Measurements from ENCODE around the gene QTRT2. TPM values are rescaled to one million over a fixed set of nuclear protein-coding genes. Genes with fewer than 3 reads are reported as not detected.

QTRT2 gene
- total and polyA plus RNA-seq, 9 of the 15 experiments (the other 6 are each of a cell fraction or from before 2014, with no cell fraction given) = 10.2 to 25.1 (median 17.3) TPM

- H3K4me2 ChIP-seq (ENCODE audit: insufficient read depth, low read length) = no peak overlapping the region
- intact Hi-C loops (cut with micrococcal nuclease) = no loop called here
- ChIA-PET CTCF (ENCODE audit: low intra/inter-chr PET ratio) (no interaction called here), POLR2A (interaction anchor here (0.9 kb wide), 1 partner anchor 51 kb away, joined by 3 read pairs; no protein-coding TSS in a partner anchor)
- no peaks in the 10 kb centered on the region for H3K27me3 ChIP-seq (ENCODE audit: control insufficient read depth in 2 of 2, insufficient read depth in 2 of 2, low read length in 2 of 2)
- no TSS peak for BruUV-seq (replicated peaks)
- in situ Hi-C loops (cut with MboI) = no loop called here
- no peaks in the 10 kb centered on the region for H4K20me1 ChIP-seq (replicated peaks; ENCODE audit: control insufficient read depth, insufficient read depth, low read length)
- 75% methylated on average over 5 of the region's 5 CpGs for WGBS (ENCODE audit: insufficient coverage, low coverage, missing lambda C conversion rate)
- no peaks in the 10 kb centered on the region for H3K9me3 ChIP-seq (replicated peaks; ENCODE audit: control insufficient read depth, insufficient read depth, low read depth, low read length)
- no peaks in the 10 kb centered on the region for H3K4me1 ChIP-seq (replicated peaks in 1 of 2; ENCODE audit: control insufficient read depth in 2 of 2, insufficient read depth in 2 of 2, low read length in 2 of 2)
- no peak overlapping the region for H2AFZ ChIP-seq (ENCODE audit: low read depth, low read length)
- H3K27ac ChIP-seq (ENCODE audit: extremely low read depth, low read depth, low read length) = no peak overlapping the region
- peaks cover 84% of the 10 kb centered on the region; the same call in 2 of the 3 replicates for H3K36me3 ChIP-seq (ENCODE audit: control insufficient read depth, insufficient read depth, low read length)
- DNase-seq (ENCODE audit: extremely low read depth in 1 of 4, low spot score in 3 of 4) (no peak), FAIRE-seq (no peak), ATAC-seq (no peak)
- no peaks in the 10 kb centered on the region for H3K79me2 ChIP-seq (ENCODE audit: control insufficient read depth, insufficient read depth, low read length)
- no peak overlapping the region for H3K9ac ChIP-seq (ENCODE audit: insufficient read depth in 1 of 2, low read depth in 2 of 2, low read length in 2 of 2)
- H3K9me1 ChIP-seq (ENCODE audit: control insufficient read depth, insufficient read depth, low read length) = no peaks in the 10 kb centered on the region
- no peak overlapping the region for H3K4me3 ChIP-seq
- TF ChIP-seq EP400 (IDR thresholded peaks at IDR 0.05) (no peak), MAFK (IDR thresholded peaks at IDR 0.05; ENCODE audit: low read length) (no peak), POLR2A (conservative IDR thresholded peaks at IDR 0.05) (no peak)
Measured at GRCh38 chr3:114079761-114080160, 23.2 kb downstream of the QTRT2 start.

- ChIA-PET POLR2A (interaction anchor here (0.9 kb wide), 1 partner anchor 51 kb away, joined by 3 read pairs; no protein-coding TSS in a partner anchor), CTCF (ENCODE audit: low intra/inter-chr PET ratio) (no interaction called here)
- BruUV-seq (replicated peaks) = no TSS peak
- TF ChIP-seq MTA1 (IDR thresholded peaks at IDR 0.05; ENCODE audit: borderline replicate concordance) (no peak), ZNF140 (CRISPR knock-in tag; IDR thresholded peaks at IDR 0.05) (no peak), DPF2 (IDR thresholded peaks at IDR 0.05) (no peak), PRDM10 (IDR thresholded peaks at IDR 0.05; ENCODE audit: partially characterized antibody) (no peak), MLX (CRISPR knock-in tag; conservative IDR thresholded peaks at IDR 0.05) (no peak), HIVEP1 (CRISPR knock-in tag; IDR thresholded peaks at IDR 0.05) (no peak), STAT5B (CRISPR knock-in tag; IDR thresholded peaks at IDR 0.05) (no peak), CAMTA2 (CRISPR knock-in tag; conservative IDR thresholded peaks at IDR 0.05) (no peak)
Measured at GRCh38 chr3:114080201-114080600, 23.7 kb downstream of the QTRT2 start.

More at GRCh38 chr3:114080201-114080600, 23.7 kb downstream of the QTRT2 start:
- no peak for ATAC-seq
- Histone ChIP-seq H3K79me2 (ENCODE audit: control insufficient read depth, insufficient read depth, low read length) (no peaks in the 10 kb centered on the region), H3K27ac (ENCODE audit: extremely low read depth, low read depth, low read length) (no peak overlapping the region), H3K4me3 (no peak overlapping the region), H3K9me1 (ENCODE audit: control insufficient read depth, insufficient read depth, low read length) (no peaks in the 10 kb centered on the region), H3K27me3 (ENCODE audit: control insufficient read depth in 2 of 2, insufficient read depth in 2 of 2, low read length in 2 of 2) (no peaks in the 10 kb centered on the region), H3K4me1 (replicated peaks in 1 of 2; ENCODE audit: control insufficient read depth in 2 of 2, insufficient read depth in 2 of 2, low read length in 2 of 2) (no peaks in the 10 kb centered on the region), H3K9me3 (replicated peaks; ENCODE audit: control insufficient read depth, insufficient read depth, low read depth, low read length) (no peaks in the 10 kb centered on the region), H3K36me3 (ENCODE audit: control insufficient read depth, insufficient read depth, low read length) (peaks cover 82% of the 10 kb centered on the region; the same call in 2 of the 3 replicates), H4K20me1 (replicated peaks; ENCODE audit: control insufficient read depth, insufficient read depth, low read length) (no peaks in the 10 kb centered on the region), H3K4me2 (ENCODE audit: insufficient read depth, low read length) (no peak overlapping the region), H2AFZ (ENCODE audit: low read depth, low read length) (no peak overlapping the region), H3K9ac (ENCODE audit: insufficient read depth in 1 of 2, low read depth in 2 of 2, low read length in 2 of 2) (no peak overlapping the region)
- intact Hi-C loops (cut with micrococcal nuclease) = no loop called here
- no peak for FAIRE-seq
- no peak for DNase-seq (ENCODE audit: extremely low read depth in 1 of 4, low spot score in 3 of 4)
- in situ Hi-C loops (cut with MboI) = no loop called here

All from K562 (cell line).